Ovary (tissue), 3 donors: ENCODE data around the gene CEP72.

Source experiments
- EP300 ChIP-seq: sonication (generic); formaldehyde crosslinking; IDR thresholded peaks from one replicate; pipeline ENCODE4 v1.6.1; 2017; ENCODE audit warnings: antibody characterized with exemption
- TF ChIP-seq, protein P1 (sequence below), 3 donors: fragments of 450-650 bp in 2 of 3; fragments of 200-600 bp in 1 of 3; IDR thresholded peaks; one replicate each; pipeline versions ENCODE4 v1.5.1 to v1.8.0; 2016 to 2022; ENCODE audit warnings: antibody characterized with exemption in 3 of 3, mild to moderate bottlenecking in 1 of 3
- donor health status: DM: no; HTN: no; CAD: no.

GRCh38 chr5:646396-647201 lies 34.5 kb downstream of the CEP72 start:
- TF ChIP-seq, protein P1, sequence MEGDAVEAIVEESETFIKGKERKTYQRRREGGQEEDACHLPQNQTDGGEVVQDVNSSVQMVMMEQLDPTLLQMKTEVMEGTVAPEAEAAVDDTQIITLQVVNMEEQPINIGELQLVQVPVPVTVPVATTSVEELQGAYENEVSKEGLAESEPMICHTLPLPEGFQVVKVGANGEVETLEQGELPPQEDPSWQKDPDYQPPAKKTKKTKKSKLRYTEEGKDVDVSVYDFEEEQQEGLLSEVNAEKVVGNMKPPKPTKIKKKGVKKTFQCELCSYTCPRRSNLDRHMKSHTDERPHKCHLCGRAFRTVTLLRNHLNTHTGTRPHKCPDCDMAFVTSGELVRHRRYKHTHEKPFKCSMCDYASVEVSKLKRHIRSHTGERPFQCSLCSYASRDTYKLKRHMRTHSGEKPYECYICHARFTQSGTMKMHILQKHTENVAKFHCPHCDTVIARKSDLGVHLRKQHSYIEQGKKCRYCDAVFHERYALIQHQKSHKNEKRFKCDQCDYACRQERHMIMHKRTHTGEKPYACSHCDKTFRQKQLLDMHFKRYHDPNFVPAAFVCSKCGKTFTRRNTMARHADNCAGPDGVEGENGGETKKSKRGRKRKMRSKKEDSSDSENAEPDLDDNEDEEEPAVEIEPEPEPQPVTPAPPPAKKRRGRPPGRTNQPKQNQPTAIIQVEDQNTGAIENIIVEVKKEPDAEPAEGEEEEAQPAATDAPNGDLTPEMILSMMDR (IDR thresholded peaks at IDR 0.05): no peak
- TF ChIP-seq EP300: no peak
